HCT116 (cell line): ENCODE data around the gene IL32. TPM values are rescaled to one million over a fixed set of nuclear protein-coding genes. Genes with fewer than 3 reads are reported as not detected.

ENCODE experiments used
- ATAC-seq: fragments of 200-7000 bp; cut with Tn5 transposase; 2 replicates; pipeline ENCODE4 v1.9.1; 2020; ENCODE audit warnings: mild to moderate bottlenecking, moderate library complexity
- BruUV-seq: library from RNA; stranded (reverse); fragments of 400-500 nt; replicated peaks from 2 replicates; lab custom pipeline; 2021; lab: Mats Ljungman, UMichigan
- CTCF ChIA-PET: fragments of 300-600 bp; sonication (Branson Sonifier 250); formaldehyde crosslinking; loops from one replicate; lab custom pipeline; 2021; ENCODE audit warnings: antibody characterized with exemption; lab: Charles Lee
- POLR2A ChIA-PET: fragments of 300-600, 350-600 bp; sonication (Branson Sonifier 250); formaldehyde crosslinking; loops from one replicate; lab custom pipeline; 2021; ENCODE audit warnings: antibody characterized with exemption; lab: Charles Lee
- RAD21 ChIA-PET, 2 experiments: fragments of 300-600 bp; sonication (Branson Sonifier 250); formaldehyde crosslinking; loops; one replicate each; lab custom pipeline; 2023; ENCODE audit warnings: low total read pairs in 2 of 2; ENCODE audit not compliant: uncharacterized antibody in 2 of 2, unreplicated experiment in 2 of 2, low non-redundant PET in 1 of 2; lab: Charles Lee
- DNase-seq: peaks from one replicate; pipeline ENCODE4 v3.0.0-alpha.2; 2010; ENCODE audit warnings: low read depth, low spot score
- H2AFZ ChIP-seq: fragments of 200-600 bp; shearing (Covaris generic), sonication (generic); 2 replicates; pipeline ENCODE4 v1.6.1; 2017; ENCODE audit warnings: low read depth, mixed run types, mixed read lengths, antibody characterized with exemption, low read length; ENCODE audit not compliant: poor library complexity, severe bottlenecking
- H3K27ac ChIP-seq: 2 replicates; pipeline ENCODE4 v1.5.1; 2012; ENCODE audit warnings: low read depth, low read length
- H3K27me3 ChIP-seq: fragments of 200-600 bp; sonication (generic); 2 replicates; pipeline ENCODE4 v1.6.1; 2016; ENCODE audit warnings: mixed run types, low read length, mixed read lengths; ENCODE audit not compliant: insufficient read depth
- H3K36me3 ChIP-seq, 2 experiments: fragments of 200-500 bp in 1 of 2; fragments of 200-600 bp in 1 of 2; sonication (Bioruptor generic) in 1 of 2; sonication (generic) in 1 of 2; 2 replicates each; pipeline versions ENCODE4 v1.5.1 to v1.6.1; 2014 to 2016; ENCODE audit warnings: low read length in 2 of 2, inconsistent platforms in 1 of 2, mixed read lengths in 1 of 2, mixed run types in 1 of 2; ENCODE audit not compliant: insufficient read depth in 2 of 2, control insufficient read depth in 1 of 2
- H3K4me1 ChIP-seq, 2 experiments: fragments of 200-600 bp in 1 of 2; sonication (generic) in 1 of 2; 2 replicates each; pipeline versions ENCODE4 v1.5.1 to v1.6.1; 2012 to 2017; ENCODE audit warnings: low read length in 2 of 2, inconsistent platforms in 1 of 2, mild to moderate bottlenecking in 1 of 2, mixed read lengths in 1 of 2, mixed run types in 1 of 2, moderate library complexity in 1 of 2; ENCODE audit not compliant: insufficient read depth in 2 of 2, control insufficient read depth in 1 of 2
- H3K4me2 ChIP-seq: fragments of 200-600 bp; sonication (generic); 2 replicates; pipeline ENCODE4 v1.6.1; 2017; ENCODE audit warnings: mixed run types, low read length, mixed read lengths
- H3K4me3 ChIP-seq, 2 experiments: fragments of 200-600 bp in 1 of 2; sonication (generic) in 1 of 2; replicated peaks in 1 of 2; 2 replicates each; pipeline ENCODE4 v1.5.1; 2011 to 2016; ENCODE audit warnings: low read length in 2 of 2, control low read depth in 1 of 2, low read depth in 1 of 2, mild to moderate bottlenecking in 1 of 2, mixed read lengths in 1 of 2, mixed run types in 1 of 2
- H3K79me2 ChIP-seq: fragments of 200-600 bp; sonication (generic); 2 replicates; pipeline ENCODE4 v1.6.1; 2017; ENCODE audit warnings: mild to moderate bottlenecking, mixed run types, low read length, moderate library complexity, mixed read lengths; ENCODE audit not compliant: insufficient read depth
- H3K9ac ChIP-seq: fragments of 200-600 bp; sonication (generic); 2 replicates; pipeline ENCODE4 v1.6.1; 2016; ENCODE audit warnings: low read length, mixed read lengths
- H3K9me2 ChIP-seq: fragments of 200-600 bp; sonication (generic), shearing (Covaris generic); 2 replicates; pipeline ENCODE4 v1.6.1; 2017; ENCODE audit warnings: mixed run types, mild to moderate bottlenecking, moderate library complexity; ENCODE audit not compliant: insufficient read depth
- H3K9me3 ChIP-seq, 2 experiments: fragments of 200-500 bp in 1 of 2; fragments of 200-600 bp in 1 of 2; sonication (Bioruptor generic) in 1 of 2; sonication (generic) in 1 of 2; 2 replicates each; pipeline ENCODE4 v1.6.1; 2014 to 2017; ENCODE audit warnings: low read length in 2 of 2, mixed read lengths in 2 of 2, inconsistent platforms in 1 of 2, low read depth in 1 of 2, mild to moderate bottlenecking in 1 of 2, mixed run types in 1 of 2, moderate library complexity in 1 of 2; ENCODE audit not compliant: control insufficient read depth in 1 of 2, insufficient read depth in 1 of 2
- H4K20me1 ChIP-seq: fragments of 200-600 bp; sonication (generic), shearing (Covaris generic); 2 replicates; pipeline ENCODE4 v1.6.1; 2017; ENCODE audit warnings: mixed run types, mild to moderate bottlenecking, moderate library complexity; ENCODE audit not compliant: insufficient read depth
- CBX3 ChIP-seq: IDR thresholded peaks from 2 replicates; pipeline ENCODE4 v1.6.1; 2012; ENCODE audit warnings: low read depth
- CTCF ChIP-seq, 3 experiments: fragments of 200-600 bp in 1 of 3; sonication (generic) in 1 of 3; IDR thresholded peaks in 2 of 3; conservative IDR thresholded peaks in 1 of 3; 2 replicates each; pipeline ENCODE4 v1.5.1; 2012 to 2017; ENCODE audit warnings: low read depth in 2 of 3, low read length in 2 of 3, antibody characterized with exemption in 1 of 3, borderline replicate concordance in 1 of 3, control low read depth in 1 of 3, mild to moderate bottlenecking in 1 of 3, mixed read lengths in 1 of 3, mixed run types in 1 of 3, moderate library complexity in 1 of 3; ENCODE audit not compliant: insufficient read depth in 1 of 3
- EGR1 ChIP-seq: IDR thresholded peaks from 2 replicates; pipeline ENCODE4 v1.6.1; 2012; ENCODE audit warnings: low read depth
- FOSL1 ChIP-seq: IDR thresholded peaks from 2 replicates; pipeline ENCODE4 v1.6.1; 2012; ENCODE audit warnings: low read depth
- JUND ChIP-seq: IDR thresholded peaks from 2 replicates; pipeline ENCODE4 v1.6.1; 2012
- SIN3A ChIP-seq: IDR thresholded peaks from 2 replicates; pipeline ENCODE4 v1.6.1; 2012; ENCODE audit warnings: low read depth
- ZFX ChIP-seq: fragments of 450-650 bp; IDR thresholded peaks from 2 replicates; pipeline ENCODE4 v1.6.1; 2017
- intact Hi-C: fragments of 100-400 bp; cut with micrococcal nuclease; formaldehyde crosslinking; loops from 2 replicates; pipeline ENCODE4 v1.10.0; 2022
- total RNA-seq: library from RNA; stranded (reverse); gene quantifications from one replicate; pipeline ENCODE4 v1.2.1, GENCODE V29; 2021; ENCODE audit not compliant: unreplicated experiment
- TF ChIP-seq, protein P1 (sequence below): IDR thresholded peaks from 2 replicates; pipeline ENCODE4 v1.6.1; 2012

IL32 gene
- total RNA-seq, 1 experiment from 2014 or later = 13.7 TPM

GRCh38 chr16:3092501-3092941, 27.1 kb downstream of the IL32 start:
- no peak for ATAC-seq
- Histone ChIP-seq H3K9ac (no peak overlapping the region), H3K27me3 (no peaks in the 10 kb centered on the region), H3K9me3 (no peaks in the 10 kb centered on the region), H3K36me3 (no peaks in the 10 kb centered on the region), H3K4me1 (peaks cover 0 to 7% of the 10 kb centered on the region in 2 experiments; a peak in 2 of 4 replicates), H3K79me2 (no peaks in the 10 kb centered on the region), H3K27ac (no peak overlapping the region), H3K4me3 (no peak overlapping the region), H2AFZ (no peak overlapping the region), H3K4me2 (no peak overlapping the region), H4K20me1 (no peaks in the 10 kb centered on the region), H3K9me2 (no peaks in the 10 kb centered on the region)
- POLR2A ChIA-PET = no interaction called here
- no peak for DNase-seq
- intact Hi-C loops = no loop called here
- BruUV-seq = no TSS peak
- TF ChIP-seq EGR1 (no peak), JUND (no peak), CBX3 (no peak), FOSL1 (no peak), SIN3A (no peak), CTCF (IDR thresholded peaks at IDR 0.05 in 2 of 3, conservative IDR thresholded peaks at IDR 0.05 in 1 of 3; ENCODE audit: borderline replicate concordance in 1 of 3, insufficient read depth in 1 of 3, low read depth in 2 of 3, low read length in 2 of 3) (no peak), ZFX (no peak)
- TF ChIP-seq, protein P1, sequence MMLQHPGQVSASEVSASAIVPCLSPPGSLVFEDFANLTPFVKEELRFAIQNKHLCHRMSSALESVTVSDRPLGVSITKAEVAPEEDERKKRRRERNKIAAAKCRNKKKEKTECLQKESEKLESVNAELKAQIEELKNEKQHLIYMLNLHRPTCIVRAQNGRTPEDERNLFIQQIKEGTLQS = no peak
- CTCF ChIA-PET = no interaction called here
- RAD21 ChIA-PET = no interaction called here
